ENCODE data around the gene ZYX.
"Not testable (repeated sequence)": the region's sequence is repeated elsewhere in the genome, so short reads cannot be mapped to it uniquely, and the experiment has no call there.

The ZYX gene

GRCh38 chr7:143419880-143420279, 38.7 kb downstream of the ZYX start:
- no peak for ATAC-seq (ENCODE audit: insufficient read depth, low read depth)

GRCh38 chr7:143420624-143421023, 39.5 kb downstream of the ZYX start:
- not testable (repeated sequence) for H3K27ac ChIP-seq (ENCODE audit: low read length); H3K36me3 ChIP-seq (ENCODE audit: insufficient read depth, low read length); H2AFZ ChIP-seq (ENCODE audit: low read depth, low read length); DNase-seq; H3K9me3 ChIP-seq (ENCODE audit: insufficient read depth, low read length, severe bottlenecking); H3K4me2 ChIP-seq (ENCODE audit: insufficient read depth, low read length); ATAC-seq (ENCODE audit: insufficient read depth, low read depth); H3K4me1 ChIP-seq (ENCODE audit: insufficient read depth, low read length); H3K79me2 ChIP-seq (ENCODE audit: insufficient read depth, low read length); H3K4me3 ChIP-seq (ENCODE audit: low read depth in 1 of 2, low read length in 2 of 2); H4K20me1 ChIP-seq (ENCODE audit: insufficient read depth, low read length); H3K9ac ChIP-seq (ENCODE audit: low read depth, low read length)
- H3K27me3 ChIP-seq (ENCODE audit: insufficient read depth, low read length, poor library complexity) = peaks cover 11% of the 10 kb centered on the region

More at GRCh38 chr7:143419880-143420279, 38.7 kb downstream of the ZYX start:
- no peaks in the 10 kb centered on the region for H3K36me3 ChIP-seq (ENCODE audit: insufficient read depth, low read length)
- peaks cover 11% of the 10 kb centered on the region for H3K27me3 ChIP-seq (ENCODE audit: insufficient read depth, low read length, poor library complexity)
- no peaks in the 10 kb centered on the region for H3K9me3 ChIP-seq (ENCODE audit: insufficient read depth, low read length, severe bottlenecking)
- TF ChIP-seq EZH2 (IDR thresholded peaks at IDR 0.05; ENCODE audit: borderline replicate concordance, low read depth, low read length, severe bottlenecking) (no peak), CTCF (IDR thresholded peaks at IDR 0.05; ENCODE audit: borderline replicate concordance, extremely low read depth, low read length, poor library complexity, severe bottlenecking) (no peak)
- no peak overlapping the region for H3K4me2 ChIP-seq (ENCODE audit: insufficient read depth, low read length)
- H3K4me3 ChIP-seq (ENCODE audit: low read depth in 1 of 2, low read length in 2 of 2) = no peak overlapping the region
- H3K27ac ChIP-seq (ENCODE audit: low read length) = no peak overlapping the region
- no peak overlapping the region for H2AFZ ChIP-seq (ENCODE audit: low read depth, low read length)
- H4K20me1 ChIP-seq (ENCODE audit: insufficient read depth, low read length) = no peaks in the 10 kb centered on the region
- no peak overlapping the region for H3K9ac ChIP-seq (ENCODE audit: low read depth, low read length)
- no peak for DNase-seq
- H3K4me1 ChIP-seq (ENCODE audit: insufficient read depth, low read length) = no peaks in the 10 kb centered on the region
- no peaks in the 10 kb centered on the region for H3K79me2 ChIP-seq (ENCODE audit: insufficient read depth, low read length)

- Histone ChIP-seq H3K4me1 (ENCODE audit: insufficient read depth, low read length) (no peaks in the 10 kb centered on the region), H3K36me3 (ENCODE audit: insufficient read depth, low read length) (no peaks in the 10 kb centered on the region), H3K4me2 (ENCODE audit: insufficient read depth, low read length) (no peak overlapping the region), H3K4me3 (ENCODE audit: low read depth in 1 of 2, low read length in 2 of 2) (no peak overlapping the region), H2AFZ (ENCODE audit: low read depth, low read length) (no peak overlapping the region), H3K27me3 (ENCODE audit: insufficient read depth, low read length, poor library complexity) (peaks cover 11% of the 10 kb centered on the region), H4K20me1 (ENCODE audit: insufficient read depth, low read length) (no peaks in the 10 kb centered on the region), H3K9ac (ENCODE audit: low read depth, low read length) (no peak overlapping the region), H3K9me3 (ENCODE audit: insufficient read depth, low read length, severe bottlenecking) (no peaks in the 10 kb centered on the region), H3K79me2 (ENCODE audit: insufficient read depth, low read length) (no peaks in the 10 kb centered on the region), H3K27ac (ENCODE audit: low read length) (no peak overlapping the region)
- no peak for ATAC-seq (ENCODE audit: insufficient read depth, low read depth)
- TF ChIP-seq CTCF (IDR thresholded peaks at IDR 0.05; ENCODE audit: borderline replicate concordance, extremely low read depth, low read length, poor library complexity, severe bottlenecking) (no peak), EZH2 (IDR thresholded peaks at IDR 0.05; ENCODE audit: borderline replicate concordance, low read depth, low read length, severe bottlenecking) (no peak)
- no peak for DNase-seq
These were observed 40.9 kb downstream of the ZYX start for GRCh38 chr7:143422033-143422432.

GRCh38 chr7:143424476-143424875, 43.3 kb downstream of the ZYX start:
- not testable (repeated sequence) for H3K27me3 ChIP-seq (ENCODE audit: insufficient read depth, low read length, poor library complexity); H3K4me3 ChIP-seq (ENCODE audit: low read depth in 1 of 2, low read length in 2 of 2); H3K36me3 ChIP-seq (ENCODE audit: insufficient read depth, low read length); H3K9ac ChIP-seq (ENCODE audit: low read depth, low read length); ATAC-seq (ENCODE audit: insufficient read depth, low read depth); H4K20me1 ChIP-seq (ENCODE audit: insufficient read depth, low read length); H2AFZ ChIP-seq (ENCODE audit: low read depth, low read length); H3K27ac ChIP-seq (ENCODE audit: low read length); DNase-seq; H3K4me2 ChIP-seq (ENCODE audit: insufficient read depth, low read length); H3K4me1 ChIP-seq (ENCODE audit: insufficient read depth, low read length); H3K9me3 ChIP-seq (ENCODE audit: insufficient read depth, low read length, severe bottlenecking); H3K79me2 ChIP-seq (ENCODE audit: insufficient read depth, low read length)
